Activated T-helper 9 cell treated with anti-CD3 and anti-CD28 coated beads, Interleukin-2, amount 50 U/mL, for 16 hours (primary cell): ENCODE measurements around the gene PJA1.

Experiments used
- DNase-seq: peaks from one replicate; pipeline ENCODE4 v3.0.0-alpha.2; 2020; ENCODE audit warnings: low read depth

PJA1 gene

GRCh38 chrX:69163936-69164741, 1.1 kb downstream of the PJA1 start:
- DNase-seq = peak; percentile 33

- DNase-seq = no peak
Measured at GRCh38 chrX:69162361-69162865, 2.8 kb downstream of the PJA1 start.

GRCh38 chrX:69161786-69162349, 3.4 kb downstream of the PJA1 start:
- no peak for DNase-seq

GRCh38 chrX:69161371-69161770, 3.9 kb downstream of the PJA1 start:
- no peak for DNase-seq

GRCh38 chrX:69158166-69158980, 6.9 kb downstream of the PJA1 start:
- DNase-seq = no peak

- DNase-seq = no peak
Measured at GRCh38 chrX:69156638-69157037, 8.6 kb downstream of the PJA1 start.

GRCh38 chrX:69155786-69156520, 9.3 kb downstream of the PJA1 start:
- DNase-seq = no peak

- no peak for DNase-seq
Measured at GRCh38 chrX:69154051-69154450, 11.2 kb downstream of the PJA1 start.

- DNase-seq = no peak
Measured at GRCh38 chrX:69153060-69153730, 12.1 kb downstream of the PJA1 start.

GRCh38 chrX:69152417-69152841, 12.8 kb downstream of the PJA1 start:
- no peak for DNase-seq

- DNase-seq = no peak
Measured at GRCh38 chrX:69151866-69152284, 13.4 kb downstream of the PJA1 start.

- DNase-seq = no peak
Measured at GRCh38 chrX:69150281-69150960, 14.8 kb downstream of the PJA1 start.

- no peak for DNase-seq
Measured at GRCh38 chrX:69149466-69150280, 15.6 kb downstream of the PJA1 start.

GRCh38 chrX:69148946-69149345, 16.3 kb downstream of the PJA1 start:
- no peak for DNase-seq

GRCh38 chrX:69146739-69147138, 18.5 kb downstream of the PJA1 start:
- DNase-seq = no peak

GRCh38 chrX:69145714-69146113, 19.5 kb downstream of the PJA1 start:
- DNase-seq = no peak

GRCh38 chrX:69144838-69145680, 20.2 kb downstream of the PJA1 start:
- DNase-seq = no peak

GRCh38 chrX:69143530-69143929, 21.7 kb downstream of the PJA1 start:
- DNase-seq = no peak
